K562 (cell line): ENCODE results near the gene IFI30. TPM values are rescaled to one million over a fixed set of nuclear protein-coding genes. Genes with fewer than 3 reads are reported as not detected.

Source experiments
- ATAC-seq: fragments of 200-7000 bp; cut with Tn5 transposase; 3 replicates; pipeline ENCODE4 v1.9.1; 2020; ENCODE audit warnings: moderate library complexity
- BruUV-seq: library from RNA; stranded (reverse); fragments of 400-500 nt; replicated peaks from 2 replicates; lab custom pipeline; 2021; lab: Mats Ljungman, UMichigan
- CTCF ChIA-PET: fragments of 300-600 bp; formaldehyde crosslinking; extraction: SDS; loops from one replicate; lab custom pipeline; 2021; ENCODE audit warnings: low intra/inter-chr PET ratio; lab: Yijun Ruan, JAX
- POLR2A ChIA-PET: fragments of 300-600, 350-650 bp; sonication (Branson Sonifier 250); formaldehyde crosslinking; extraction: SDS; loops from one replicate; lab custom pipeline; 2021; ENCODE audit warnings: antibody characterized with exemption, inconsistent platforms; lab: Yijun Ruan, JAX
- DNase-seq, 4 experiments: peaks; one replicate each; pipeline versions ENCODE4 v3.0.0 to v3.0.0-alpha.2; 2011 to 2018; ENCODE audit warnings: low spot score in 3 of 4, mixed read lengths in 3 of 4; ENCODE audit errors: extremely low read depth in 1 of 4
- FAIRE-seq: peaks from 2 replicates; lab custom pipeline; 2011; peaks lifted over from hg19 to GRCh38; lab: Jason Lieb, UNC
- H2AFZ ChIP-seq: 2 replicates; pipeline ENCODE4 v1.6.0; 2011; ENCODE audit warnings: low read depth, low read length, control low read depth, inconsistent platforms
- H3K27ac ChIP-seq: fragments of 200-600 bp; 3 replicates; pipeline ENCODE4 v1.8.0; 2011; ENCODE audit warnings: low read depth, mild to moderate bottlenecking, control low read depth, inconsistent platforms, low read length, moderate library complexity, mixed read lengths; ENCODE audit errors: extremely low read depth
- H3K27me3 ChIP-seq, 2 experiments: fragments of 300-600 bp in 1 of 2; 2 replicates in 1 of 2; 3 replicates in 1 of 2; pipeline versions ENCODE4 v1.6.0 to v1.8.0; 2011; ENCODE audit warnings: inconsistent platforms in 2 of 2, low read length in 2 of 2, mild to moderate bottlenecking in 1 of 2, mixed read lengths in 1 of 2, moderate library complexity in 1 of 2; ENCODE audit not compliant: control insufficient read depth in 2 of 2, insufficient read depth in 2 of 2
- H3K36me3 ChIP-seq: fragments of 300-600 bp; 3 replicates; pipeline ENCODE4 v1.8.0; 2011; ENCODE audit warnings: mild to moderate bottlenecking, low read length, inconsistent platforms; ENCODE audit not compliant: control insufficient read depth, insufficient read depth
- H3K4me1 ChIP-seq, 2 experiments: fragments of 200-600 bp in 1 of 2; replicated peaks in 1 of 2; 2 replicates in 1 of 2; 3 replicates in 1 of 2; pipeline versions ENCODE4 v1.5.1 to v1.8.0; 2011; ENCODE audit warnings: inconsistent platforms in 2 of 2, low read length in 2 of 2, mild to moderate bottlenecking in 1 of 2, mixed read lengths in 1 of 2, moderate library complexity in 1 of 2; ENCODE audit not compliant: control insufficient read depth in 2 of 2, insufficient read depth in 2 of 2
- H3K4me2 ChIP-seq: 2 replicates; pipeline ENCODE4 v1.6.1; 2011; ENCODE audit warnings: low read length, control low read depth, inconsistent platforms, mixed read lengths; ENCODE audit not compliant: insufficient read depth
- H3K4me3 ChIP-seq: fragments of 200-600 bp; sonication (generic), shearing (Covaris generic); 2 replicates; pipeline ENCODE4 v1.5.1; 2016; ENCODE audit warnings: control low read depth, inconsistent platforms
- H3K79me2 ChIP-seq: fragments of 200-600 bp; 3 replicates; pipeline ENCODE4 v1.8.0; 2011; ENCODE audit warnings: low read length, inconsistent platforms; ENCODE audit not compliant: control insufficient read depth, insufficient read depth
- H3K9ac ChIP-seq, 2 experiments: 2 replicates each; pipeline versions ENCODE4 v1.6.0 to v1.6.1; 2011; ENCODE audit warnings: low read depth in 2 of 2, low read length in 2 of 2, control low read depth in 1 of 2, inconsistent platforms in 1 of 2, mild to moderate bottlenecking in 1 of 2, mixed read lengths in 1 of 2; ENCODE audit not compliant: insufficient read depth in 1 of 2
- H3K9me1 ChIP-seq: one replicate; pipeline ENCODE4 v1.6.0; 2011; ENCODE audit warnings: inconsistent platforms, mild to moderate bottlenecking, low read length, moderate library complexity; ENCODE audit not compliant: control insufficient read depth, insufficient read depth
- H3K9me3 ChIP-seq: replicated peaks from 2 replicates; pipeline ENCODE4 v1.5.1; 2011; ENCODE audit warnings: low read depth, low read length, inconsistent platforms; ENCODE audit not compliant: control insufficient read depth, insufficient read depth
- H4K20me1 ChIP-seq: replicated peaks from 2 replicates; pipeline ENCODE4 v1.6.1; 2011; ENCODE audit warnings: low read length, inconsistent platforms, mixed read lengths; ENCODE audit not compliant: control insufficient read depth, insufficient read depth
- ETV1 ChIP-seq: fragments of 450-650 bp; conservative IDR thresholded peaks from 2 replicates; pipeline ENCODE4 v1.6.1; 2016; ENCODE audit warnings: missing genetic modification characterization, control low read depth, low read depth, missing compliant biosample characterization
- HDAC8 ChIP-seq: fragments of 450-650 bp; IDR thresholded peaks from 2 replicates; pipeline ENCODE4 v1.6.1; 2016; ENCODE audit warnings: mild to moderate bottlenecking, missing genetic modification characterization, moderate library complexity, missing compliant biosample characterization
- JUND ChIP-seq, 2 experiments: IDR thresholded peaks; 2 replicates in 1 of 2; 3 replicates in 1 of 2; pipeline ENCODE4 v1.6.1; 2011; ENCODE audit warnings: borderline replicate concordance in 2 of 2, low read depth in 2 of 2, low read length in 2 of 2, improper control_type of control experiment in 1 of 2, missing biosample characterization in 1 of 2, missing genetic modification characterization in 1 of 2, missing genetic modification reagents in 1 of 2
- KLF16 ChIP-seq: IDR thresholded peaks from 2 replicates; pipeline ENCODE4 v1.6.1; 2016; ENCODE audit warnings: antibody characterized with exemption
- LEF1 ChIP-seq: fragments of 450-650 bp; IDR thresholded peaks from 2 replicates; pipeline ENCODE4 v1.6.1; 2016; ENCODE audit warnings: mild to moderate bottlenecking
- MXI1 ChIP-seq: IDR thresholded peaks from 2 replicates; pipeline ENCODE4 v1.6.1; 2011; ENCODE audit warnings: low read depth, mild to moderate bottlenecking, improper control_type of control experiment, low read length
- NFIC ChIP-seq: fragments of 450-650 bp; IDR thresholded peaks from 2 replicates; pipeline ENCODE4 v1.6.1; 2017; ENCODE audit warnings: mild to moderate bottlenecking, inconsistent platforms
- POLR2H ChIP-seq: IDR thresholded peaks from 2 replicates; pipeline ENCODE4 v1.6.1; 2016; ENCODE audit warnings: missing genetic modification characterization, low read depth, mild to moderate bottlenecking, control low read depth, missing compliant biosample characterization, moderate library complexity
- POLR3A ChIP-seq: IDR thresholded peaks from 2 replicates; pipeline ENCODE4 v1.6.1; 2011; ENCODE audit warnings: borderline replicate concordance, mild to moderate bottlenecking, moderate library complexity; ENCODE audit not compliant: insufficient read length, insufficient read depth; ENCODE audit errors: extremely low read depth
- SRF ChIP-seq, 2 experiments: fragments of 250-450, 450-650 bp in 1 of 2; sonication (Bioruptor Pico) in 1 of 2; sonication (generic) in 1 of 2; formaldehyde crosslinking; IDR thresholded peaks; 2 replicates each; pipeline versions ENCODE4 v1.5.0 to v1.5.1; 2020 to 2022; ENCODE audit warnings: mild to moderate bottlenecking in 1 of 2, missing genetic modification reagents in 1 of 2
- TAL1 ChIP-seq: fragments of 450-650 bp; IDR thresholded peaks from 2 replicates; pipeline ENCODE4 v1.6.1; 2016; ENCODE audit warnings: mild to moderate bottlenecking
- TCF3 ChIP-seq: sonication (generic); formaldehyde crosslinking; IDR thresholded peaks from 2 replicates; pipeline ENCODE4 v1.4.0; 2020; ENCODE audit warnings: mild to moderate bottlenecking, missing genetic modification reagents
- XRCC5 ChIP-seq: fragments of 200-400 bp; formaldehyde crosslinking; IDR thresholded peaks from 2 replicates; pipeline ENCODE4 v1.6.1; 2017; ENCODE audit warnings: low read depth, mild to moderate bottlenecking, low read length
- WGBS: fragments of 100-300 bp; shearing (Covaris generic); methylation state at CpG from one replicate; pipeline ENCODE4 v1.1.6; 2016; ENCODE audit warnings: low coverage, mixed read lengths; ENCODE audit not compliant: insufficient coverage; ENCODE audit errors: missing lambda C conversion rate; 5-methylcytosine and 5-hydroxymethylcytosine counted together
- in situ Hi-C: fragments of 300-500 bp; cut with MboI; formaldehyde crosslinking; loops from 4 replicates; pipeline ENCODE4 v1.15.0; 2018; ENCODE audit warnings: inconsistent platforms, mixed read lengths
- intact Hi-C: fragments of 100-400 bp; cut with micrococcal nuclease; formaldehyde crosslinking; loops from 2 replicates; pipeline ENCODE4 v1.14.2; 2022
- polyA plus RNA-seq, 8 experiments: library from polyadenylated mRNA; depleted of rRNA in 4 of 8; stranded (reverse) in 5 of 8; unstranded in 3 of 8; fragments of >200 nt; fragmentation: Nextera tagmentation in 2 of 8; fragmentation: Illumina TruSeq in 1 of 8; extraction: Ambion mirVana in 2 of 8; extraction: Trizol in 1 of 8; gene quantifications; 2 replicates each; pipeline versions ENCODE4 v1.2.1 to v1.2.3, GENCODE V29; 2011 to 2014; ENCODE audit warnings: inconsistent platforms in 1 of 8, missing spikeins in 1 of 8
- total RNA-seq, 7 experiments: library from RNA; depleted of rRNA in 6 of 7; stranded (reverse); fragments of >200 nt in 6 of 7; fragmentation: Illumina TruSeq in 2 of 7; extraction: Trizol in 2 of 7; gene quantifications; 2 replicates each; pipeline versions ENCODE4 v1.2.1 to v1.2.3, GENCODE V29; 2011 to 2021; ENCODE audit warnings: low replicate concordance in 1 of 7
- TF ChIP-seq, protein P1 (sequence below): fragments of 450-650 bp; formaldehyde crosslinking; IDR thresholded peaks from 2 replicates; pipeline ENCODE4 v1.4.0; 2022; ENCODE audit warnings: missing genetic modification characterization
- TF ChIP-seq, protein P2 (sequence below): sonication (generic); formaldehyde crosslinking; IDR thresholded peaks from 2 replicates; pipeline ENCODE4 v1.8.0; 2023; ENCODE audit warnings: missing genetic modification reagents, mild to moderate bottlenecking, borderline replicate concordance

IFI30 gene
- total and polyA plus RNA-seq, 9 of the 15 experiments (the other 6 are each of a cell fraction or from before 2014, with no cell fraction given), result 63.7 to 430 (median 109) TPM

DNA sequence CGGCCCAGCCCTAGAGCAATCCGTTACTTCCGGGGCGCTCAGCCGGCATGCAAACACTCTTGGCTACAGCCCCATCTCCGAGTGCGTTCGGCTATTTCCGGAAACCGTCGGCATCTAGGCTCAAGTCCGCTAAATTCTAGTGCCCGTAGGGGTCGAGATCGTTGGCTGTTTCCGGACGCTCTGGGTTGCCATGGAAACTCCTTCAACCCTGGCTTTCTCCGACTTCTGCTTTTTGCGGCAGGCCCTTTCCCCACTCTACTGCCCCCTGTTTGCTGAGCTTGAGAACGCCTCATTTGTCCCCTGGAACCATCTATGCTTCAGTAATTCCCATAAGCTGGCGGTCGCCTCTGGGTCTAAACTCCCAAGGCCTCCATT is 21.2 kb upstream of the IFI30 start:
- H3K9me3 ChIP-seq, result no peaks in the 10 kb centered on the region
- peak overlapping the region; percentile 90 for H2AFZ ChIP-seq
- peaks cover 18% of the 10 kb centered on the region for H4K20me1 ChIP-seq
- ChIA-PET POLR2A (interaction anchor here (0.6 to 1.8 kb wide), 11 partner anchors 10 to 238 kb away, joined by 3 to 9 read pairs (median 4); partner anchors contain the start of genes GDF15 and MPV17L2), CTCF (interaction anchor here (0.6 to 1.5 kb wide), 3 partner anchors 9 to 145 kb away, joined by 3 to 5 read pairs (median 4); no protein-coding TSS in a partner anchor)
- H3K27ac ChIP-seq, result peak overlapping the region; percentile 89
- H3K36me3 ChIP-seq, result peaks cover 28% of the 10 kb centered on the region; the same call in 2 of the 3 replicates
- ATAC-seq, result peak; percentile 75
- H3K79me2 ChIP-seq, result peaks cover 36% of the 10 kb centered on the region
- H3K4me1 ChIP-seq, result peaks cover 28 to 61% of the 10 kb centered on the region in 2 experiments
- no peaks in the 10 kb centered on the region for H3K9me1 ChIP-seq
- in situ Hi-C loops (no loop called here), intact Hi-C loops (loop anchor here (10.0 kb wide), 2 partner anchors 88 to 208 kb away; no protein-coding TSS in a partner anchor)
- under 1% methylated on average over 22 of the region's 22 CpGs for WGBS
- no TSS peak for BruUV-seq
- FAIRE-seq, result peak; percentile 100
- DNase-seq, result peak; percentile 91 to 99 (median 94)
- H3K9ac ChIP-seq, result peak overlapping the region; percentile 88 to 93
- peak overlapping the region; percentile 82 for H3K4me3 ChIP-seq
- H3K27me3 ChIP-seq, result no peaks in the 10 kb centered on the region
- H3K4me2 ChIP-seq, result peak overlapping the region; percentile 83
- peak; percentile 69 for TF ChIP-seq NFIC
- TF ChIP-seq JUND (IDR thresholded peaks at IDR 0.05; ENCODE audit: borderline replicate concordance, low read depth, low read length), result peak; percentile 61
- no peak for TF ChIP-seq JUND (tag; IDR thresholded peaks at IDR 0.05; ENCODE audit: borderline replicate concordance, low read depth, low read length)
- no peak for TF ChIP-seq TAL1
- TF ChIP-seq SRF (CRISPR knock-in tag; IDR thresholded peaks at IDR 0.05), result 0 out of 4 replicates have a peak, but pooled peaks of 1 of the 2 experiments have one; percentile 24
- peak; percentile 67; the same call in 1 of the 2 replicates for TF ChIP-seq KLF16
- no peak for TF ChIP-seq HDAC8 (tag)
- no peak for TF ChIP-seq POLR3A
- peak; percentile 85 for TF ChIP-seq POLR2H (tag)
- TF ChIP-seq, protein P1, sequence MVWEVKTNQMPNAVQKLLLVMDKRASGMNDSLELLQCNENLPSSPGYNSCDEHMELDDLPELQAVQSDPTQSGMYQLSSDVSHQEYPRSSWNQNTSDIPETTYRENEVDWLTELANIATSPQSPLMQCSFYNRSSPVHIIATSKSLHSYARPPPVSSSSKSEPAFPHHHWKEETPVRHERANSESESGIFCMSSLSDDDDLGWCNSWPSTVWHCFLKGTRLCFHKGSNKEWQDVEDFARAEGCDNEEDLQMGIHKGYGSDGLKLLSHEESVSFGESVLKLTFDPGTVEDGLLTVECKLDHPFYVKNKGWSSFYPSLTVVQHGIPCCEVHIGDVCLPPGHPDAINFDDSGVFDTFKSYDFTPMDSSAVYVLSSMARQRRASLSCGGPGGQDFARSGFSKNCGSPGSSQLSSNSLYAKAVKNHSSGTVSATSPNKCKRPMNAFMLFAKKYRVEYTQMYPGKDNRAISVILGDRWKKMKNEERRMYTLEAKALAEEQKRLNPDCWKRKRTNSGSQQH, result 0 out of 2 replicates have a peak, but pooled peaks have one; percentile 55
- TF ChIP-seq TCF3 (CRISPR knock-in tag), result 0 out of 2 replicates have a peak, but pooled peaks have one; percentile 11
- TF ChIP-seq ETV1, result peak; percentile 96
- TF ChIP-seq MXI1, result peak; percentile 79
- TF ChIP-seq, protein P2, sequence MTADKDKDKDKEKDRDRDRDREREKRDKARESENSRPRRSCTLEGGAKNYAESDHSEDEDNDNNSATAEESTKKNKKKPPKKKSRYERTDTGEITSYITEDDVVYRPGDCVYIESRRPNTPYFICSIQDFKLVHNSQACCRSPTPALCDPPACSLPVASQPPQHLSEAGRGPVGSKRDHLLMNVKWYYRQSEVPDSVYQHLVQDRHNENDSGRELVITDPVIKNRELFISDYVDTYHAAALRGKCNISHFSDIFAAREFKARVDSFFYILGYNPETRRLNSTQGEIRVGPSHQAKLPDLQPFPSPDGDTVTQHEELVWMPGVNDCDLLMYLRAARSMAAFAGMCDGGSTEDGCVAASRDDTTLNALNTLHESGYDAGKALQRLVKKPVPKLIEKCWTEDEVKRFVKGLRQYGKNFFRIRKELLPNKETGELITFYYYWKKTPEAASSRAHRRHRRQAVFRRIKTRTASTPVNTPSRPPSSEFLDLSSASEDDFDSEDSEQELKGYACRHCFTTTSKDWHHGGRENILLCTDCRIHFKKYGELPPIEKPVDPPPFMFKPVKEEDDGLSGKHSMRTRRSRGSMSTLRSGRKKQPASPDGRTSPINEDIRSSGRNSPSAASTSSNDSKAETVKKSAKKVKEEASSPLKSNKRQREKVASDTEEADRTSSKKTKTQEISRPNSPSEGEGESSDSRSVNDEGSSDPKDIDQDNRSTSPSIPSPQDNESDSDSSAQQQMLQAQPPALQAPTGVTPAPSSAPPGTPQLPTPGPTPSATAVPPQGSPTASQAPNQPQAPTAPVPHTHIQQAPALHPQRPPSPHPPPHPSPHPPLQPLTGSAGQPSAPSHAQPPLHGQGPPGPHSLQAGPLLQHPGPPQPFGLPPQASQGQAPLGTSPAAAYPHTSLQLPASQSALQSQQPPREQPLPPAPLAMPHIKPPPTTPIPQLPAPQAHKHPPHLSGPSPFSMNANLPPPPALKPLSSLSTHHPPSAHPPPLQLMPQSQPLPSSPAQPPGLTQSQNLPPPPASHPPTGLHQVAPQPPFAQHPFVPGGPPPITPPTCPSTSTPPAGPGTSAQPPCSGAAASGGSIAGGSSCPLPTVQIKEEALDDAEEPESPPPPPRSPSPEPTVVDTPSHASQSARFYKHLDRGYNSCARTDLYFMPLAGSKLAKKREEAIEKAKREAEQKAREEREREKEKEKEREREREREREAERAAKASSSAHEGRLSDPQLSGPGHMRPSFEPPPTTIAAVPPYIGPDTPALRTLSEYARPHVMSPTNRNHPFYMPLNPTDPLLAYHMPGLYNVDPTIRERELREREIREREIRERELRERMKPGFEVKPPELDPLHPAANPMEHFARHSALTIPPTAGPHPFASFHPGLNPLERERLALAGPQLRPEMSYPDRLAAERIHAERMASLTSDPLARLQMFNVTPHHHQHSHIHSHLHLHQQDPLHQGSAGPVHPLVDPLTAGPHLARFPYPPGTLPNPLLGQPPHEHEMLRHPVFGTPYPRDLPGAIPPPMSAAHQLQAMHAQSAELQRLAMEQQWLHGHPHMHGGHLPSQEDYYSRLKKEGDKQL (CRISPR knock-in tag), result no peak
- TF ChIP-seq LEF1, result 0 out of 2 replicates have a peak, but pooled peaks have one; percentile 19
- TF ChIP-seq XRCC5, result peak; percentile 48; the same call in 1 of the 2 replicates
